Transverse colon (tissue), 4 donors: Measurements from ENCODE around the gene SPATA31C1. TPM values are rescaled to one million over a fixed set of nuclear protein-coding genes. Genes with fewer than 3 reads are reported as not detected.

Experiments used
- DNase-seq: peaks from one replicate; pipeline ENCODE4 v3.0.0-alpha.2; 2019
- H3K27ac ChIP-seq, 4 donors: fragments of 200-600 bp; sonication (generic); 2 replicates each; pipeline ENCODE4 v1.5.1; 2016 to 2018; ENCODE audit warnings: inconsistent platforms in 4 of 4
- H3K27me3 ChIP-seq: fragments of 200-600 bp; sonication (generic); 2 replicates; pipeline ENCODE4 v1.5.1; 2017; ENCODE audit warnings: inconsistent platforms
- H3K36me3 ChIP-seq, 4 donors: fragments of 200-600 bp; sonication (generic); 2 replicates each; pipeline ENCODE4 v1.5.1; 2017 to 2019; ENCODE audit warnings: inconsistent platforms in 4 of 4
- H3K4me1 ChIP-seq, 4 donors: fragments of 200-600 bp; sonication (generic); 2 replicates each; pipeline ENCODE4 v1.5.1; 2017 to 2020; ENCODE audit warnings: inconsistent platforms in 4 of 4
- H3K4me3 ChIP-seq, 4 donors: fragments of 200-600 bp; sonication (generic); 1 replicate in 1 of 4; 2 replicates in 3 of 4; pipeline versions ENCODE4 v1.5.1 to v1.6.1; 2017 to 2019; ENCODE audit warnings: inconsistent platforms in 4 of 4
- H3K9me3 ChIP-seq, 2 donors: fragments of 200-600 bp; sonication (generic); 2 replicates each; pipeline ENCODE4 v1.5.1; 2017 to 2019; ENCODE audit warnings: inconsistent platforms in 2 of 2
- CTCF ChIP-seq, 5 experiments: fragments of 200-600 bp in 3 of 5; fragments of 450-650 bp in 2 of 5; sonication (generic) in 3 of 5; IDR thresholded peaks; 1 replicate in 2 of 5; 2 replicates in 3 of 5; pipeline ENCODE4 v1.5.1; 2016 to 2017; ENCODE audit warnings: antibody characterized with exemption in 5 of 5, inconsistent platforms in 3 of 5, mild to moderate bottlenecking in 2 of 5, moderate library complexity in 1 of 5
- EP300 ChIP-seq: sonication (generic); formaldehyde crosslinking; IDR thresholded peaks from one replicate; pipeline ENCODE4 v1.6.1; 2017; ENCODE audit warnings: antibody characterized with exemption, low read depth
- POLR2A ChIP-seq: fragments of 450-650 bp; IDR thresholded peaks from one replicate; pipeline ENCODE4 v1.6.1; 2016; ENCODE audit warnings: antibody characterized with exemption, mild to moderate bottlenecking, moderate library complexity
- POLR2AphosphoS5 ChIP-seq, 3 donors: sonication (generic); formaldehyde crosslinking; IDR thresholded peaks; one replicate each; pipeline ENCODE4 v1.6.1; 2016; ENCODE audit warnings: antibody characterized with exemption in 3 of 3
- WGBS, 2 donors: methylation state at CpG; one replicate each; pipeline ENCODE4 v1.1.5; 2018; ENCODE audit warnings: low coverage in 1 of 2; 5-methylcytosine and 5-hydroxymethylcytosine counted together
- in situ Hi-C, 4 donors: fragments of 200-750 bp; cut with MboI; loops; one replicate each; pipeline versions ENCODE4 v1.15.0 to v1.15.1; 2017; ENCODE audit warnings: low sequenced_read_pairs in 3 of 4, low pct_ligation_motif_present in 1 of 4, low pct_unique_long_range_greater_than_20kb in 1 of 4
- intact Hi-C: fragments of 100-400 bp; cut with DNase I; formaldehyde crosslinking; loops from one replicate; pipeline ENCODE4 v1.15.1; 2023; ENCODE audit warnings: low total_unique reads
- total RNA-seq, 4 donors: library from RNA; depleted of rRNA; stranded (reverse); fragments of >200 nt; gene quantifications; one replicate each; pipeline ENCODE4 v1.1.0, GENCODE V29; 2016

Gene SPATA31C1
- total RNA-seq, 4 donors from 2014 or later, result not detected

DNA sequence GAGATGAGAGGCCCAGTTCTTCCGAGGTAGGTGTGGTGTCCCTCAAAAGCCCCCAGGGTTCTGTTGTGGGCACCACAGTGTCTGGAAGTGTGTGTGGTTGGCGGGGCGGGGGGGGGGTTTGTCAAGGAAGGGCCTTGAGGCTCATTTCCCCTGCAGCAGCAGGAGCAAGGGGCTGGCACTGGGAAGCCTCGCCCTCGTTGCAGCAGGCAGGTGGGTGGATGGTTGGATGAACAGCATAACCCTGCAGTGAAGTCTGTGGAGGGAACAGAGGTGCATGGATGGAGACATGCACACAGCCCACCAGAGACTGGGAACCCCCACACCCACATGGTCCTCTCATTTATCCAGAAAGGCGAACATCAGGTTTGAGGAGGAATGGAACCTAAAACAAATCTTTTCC is 37.1 kb upstream of the SPATA31C1 start:
- WGBS, 2 donors, result 80% methylated on average over 6 of the region's 6 CpGs; no CpG with 5 or more reads in 1 of the 2 donors

GRCh38 chr9:87882627-87883026 is 35.1 kb upstream of the SPATA31C1 start, which contains the start of gene SPATA31E1:
TSS of gene SPATA31E1 (plus strand) at chr9:87882877. CDS start at chr9:87882892, 15 bp downstream.
- no peak for TF ChIP-seq EP300
- no peak for TF ChIP-seq POLR2AphosphoS5 (IDR thresholded peaks at IDR 0.05)
- no peak for TF ChIP-seq CTCF (IDR thresholded peaks at IDR 0.05)
- TF ChIP-seq POLR2A, result no peak
- Histone ChIP-seq H3K4me1 (peaks cover 0 to 13% (median 4%) of the 10 kb centered on the region in 4 donors), H3K27ac (no peak within 1 kb of the TSS), H3K4me3 (no peak within 1 kb of the TSS), H3K36me3 (no peaks in the 10 kb centered on the region), H3K27me3 (no peaks in the 10 kb centered on the region), H3K9me3 (no peaks in the 10 kb centered on the region)
- in situ Hi-C loops (no loop called here), intact Hi-C loops (no loop called here)
- 83% methylated on average over 5 of the region's 5 CpGs; no CpG with 5 or more reads in 1 of the 2 donors for WGBS, 2 donors
- DNase-seq, result no peak

More for the DNA sequence above, 37.1 kb upstream of the SPATA31C1 start:
- Histone ChIP-seq H3K27ac (no peak overlapping the region), H3K36me3 (no peaks in the 10 kb centered on the region), H3K4me3 (no peak overlapping the region), H3K9me3 (no peaks in the 10 kb centered on the region), H3K27me3 (no peaks in the 10 kb centered on the region), H3K4me1 (peaks cover 0 to 15% (median 7%) of the 10 kb centered on the region in 4 donors)
- intact Hi-C loops, result no loop called here
- no peak for TF ChIP-seq POLR2A
- TF ChIP-seq POLR2AphosphoS5 (IDR thresholded peaks at IDR 0.05), result no peak
- TF ChIP-seq EP300, result no peak
- no peak for TF ChIP-seq CTCF (IDR thresholded peaks at IDR 0.05)
- in situ Hi-C loops, result no loop called here
- DNase-seq, result no peak

DNA sequence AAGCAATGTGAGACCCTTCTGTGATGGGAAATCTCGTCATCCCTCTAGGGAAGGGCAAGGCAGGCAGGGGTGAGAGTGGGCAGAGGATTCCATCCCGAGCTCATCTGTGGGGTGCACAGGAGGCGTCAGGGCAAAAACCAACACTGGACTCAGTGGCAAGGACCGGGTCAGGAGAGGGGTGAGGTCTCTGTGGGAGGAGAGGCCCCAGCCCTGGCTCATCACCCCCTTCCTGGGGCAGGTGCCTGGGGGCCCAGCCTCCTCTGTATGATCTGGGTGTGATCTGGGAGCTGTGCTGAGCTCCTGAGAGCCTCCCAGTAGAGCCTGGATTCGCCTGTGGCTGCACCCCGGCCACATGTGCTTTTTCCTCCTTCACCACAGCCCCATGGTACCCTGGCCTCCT is 34.5 kb upstream of the SPATA31C1 start:
- no peak for TF ChIP-seq EP300
- no peak for TF ChIP-seq POLR2A
- no peak for TF ChIP-seq CTCF (IDR thresholded peaks at IDR 0.05)
- no peak for TF ChIP-seq POLR2AphosphoS5 (IDR thresholded peaks at IDR 0.05)
- intact Hi-C loops, result no loop called here
- in situ Hi-C loops, result no loop called here

GRCh38 chr9:87883990-87884389 is 33.8 kb upstream of the SPATA31C1 start:
- Histone ChIP-seq H3K27ac (no peak overlapping the region), H3K4me3 (no peak overlapping the region), H3K36me3 (no peaks in the 10 kb centered on the region), H3K4me1 (peaks cover 0 to 9% (median 4%) of the 10 kb centered on the region in 4 donors), H3K9me3 (no peaks in the 10 kb centered on the region), H3K27me3 (no peaks in the 10 kb centered on the region)
- in situ Hi-C loops, result no loop called here
- no peak for DNase-seq
- intact Hi-C loops, result no loop called here
- TF ChIP-seq POLR2AphosphoS5 (IDR thresholded peaks at IDR 0.05) (no peak), CTCF (IDR thresholded peaks at IDR 0.05) (no peak), EP300 (no peak), POLR2A (no peak)
- WGBS, 2 donors, result 93% methylated on average over 6 of the region's 8 CpGs; no CpG with 5 or more reads in 1 of the 2 donors

More for the DNA sequence above, 34.5 kb upstream of the SPATA31C1 start:
- DNase-seq, result no peak
- H3K4me1 ChIP-seq, result peaks cover 0 to 13% (median 4%) of the 10 kb centered on the region in 4 donors
- no peaks in the 10 kb centered on the region for H3K27me3 ChIP-seq
- H3K36me3 ChIP-seq, result no peaks in the 10 kb centered on the region
- H3K4me3 ChIP-seq, result no peak overlapping the region
- H3K9me3 ChIP-seq, result no peaks in the 10 kb centered on the region
- WGBS, 2 donors, result 80% methylated on average over 6 of the region's 6 CpGs; no CpG with 5 or more reads in 1 of the 2 donors
- no peak overlapping the region for H3K27ac ChIP-seq
